HG03442 (cell line): ENCODE measurements around the gene GP1BB.
"Not testable (repeated sequence)": the region's sequence is repeated elsewhere in the genome, so short reads cannot be mapped to it uniquely, and the experiment has no call there.

Experiments used
- ATAC-seq: cut with Tn5 transposase; IDR thresholded peaks from one replicate; pipeline ENCODE4 v1.9.1; 2021; ENCODE audit warnings: mild to moderate bottlenecking, moderate library complexity; ENCODE audit not compliant: unreplicated experiment

Gene GP1BB

GRCh38 chr22:19693581-19693980, 29.8 kb upstream of the GP1BB start:
- no peak for ATAC-seq

GRCh38 chr22:19693981-19694670, 29.2 kb upstream of the GP1BB start:
- ATAC-seq, result no peak

- ATAC-seq, result no peak
These were observed 28.6 kb upstream of the GP1BB start for GRCh38 chr22:19694696-19695095.

- no peak for ATAC-seq
These were observed 26.6 kb upstream of the GP1BB start for GRCh38 chr22:19696504-19697276.

GRCh38 chr22:19697871-19698270, 25.5 kb upstream of the GP1BB start:
- ATAC-seq, result not testable (repeated sequence)

GRCh38 chr22:19700790-19701419, 22.4 kb upstream of the GP1BB start:
- no peak for ATAC-seq

GRCh38 chr22:19701420-19702145, 21.8 kb upstream of the GP1BB start:
- no peak for ATAC-seq

- no peak for ATAC-seq
These were observed 19.5 kb upstream of the GP1BB start for GRCh38 chr22:19703869-19704268.

- ATAC-seq, result no peak
These were observed 18.9 kb upstream of the GP1BB start for GRCh38 chr22:19704355-19705015.

- no peak for ATAC-seq
These were observed 18.0 kb upstream of the GP1BB start for GRCh38 chr22:19705181-19705934.

- no peak for ATAC-seq
These were observed 16.6 kb upstream of the GP1BB start for GRCh38 chr22:19706661-19707151.

- ATAC-seq, result no peak
These were observed 15.7 kb upstream of the GP1BB start for GRCh38 chr22:19707347-19708290.

- no peak for ATAC-seq
These were observed 14.9 kb upstream of the GP1BB start for GRCh38 chr22:19708321-19709011.

- no peak for ATAC-seq
These were observed 14.1 kb upstream of the GP1BB start for GRCh38 chr22:19709063-19709769.

- no peak for ATAC-seq
These were observed 13.1 kb upstream of the GP1BB start for GRCh38 chr22:19710020-19710768.

GRCh38 chr22:19710769-19711106, 12.6 kb upstream of the GP1BB start:
- ATAC-seq, result no peak

GRCh38 chr22:19713245-19713644, 10.1 kb upstream of the GP1BB start:
- ATAC-seq, result no peak
